ENCODE data around the gene TCAF1. TPM values are rescaled to one million over a fixed set of nuclear protein-coding genes. Genes with fewer than 3 reads are reported as not detected.
"Not testable (repeated sequence)": the region's sequence is repeated elsewhere in the genome, so short reads cannot be mapped to it uniquely, and the experiment has no call there.

The TCAF1 gene
- total RNA-seq, 4 donors from 2014 or later: 26.6 to 56.7 (median 30.7) TPM

GRCh38 chr7:143850682-143851081 lies 51.3 kb downstream of the TCAF1 start:
- TF ChIP-seq POLR2AphosphoS5 (IDR thresholded peaks at IDR 0.05) (no peak), CTCF (IDR thresholded peaks at IDR 0.05) (no peak), POLR2A (IDR thresholded peaks at IDR 0.05) (no peak), EP300 (IDR thresholded peaks at IDR 0.05) (no peak)
- no peaks in the 10 kb centered on the region for H3K36me3 ChIP-seq
- H3K27me3 ChIP-seq: no peaks in the 10 kb centered on the region
- DNase-seq (ENCODE audit: low spot score in 2 of 2): no peak
- no peak overlapping the region for H3K4me3 ChIP-seq
- H3K9me3 ChIP-seq: no peaks in the 10 kb centered on the region
- no peaks in the 10 kb centered on the region for H3K4me1 ChIP-seq
- no peak overlapping the region for H3K27ac ChIP-seq
- WGBS: 86% methylated on average over 2 of the region's 2 CpGs

GRCh38 chr7:143849785-143850479 lies 52.0 kb downstream of the TCAF1 start:
- no peaks in the 10 kb centered on the region for H3K9me3 ChIP-seq
- no peak for DNase-seq (ENCODE audit: low spot score in 2 of 2)
- H3K36me3 ChIP-seq: no peaks in the 10 kb centered on the region
- WGBS: 91% methylated on average over 3 of the region's 3 CpGs
- TF ChIP-seq EP300 (IDR thresholded peaks at IDR 0.05) (no peak), POLR2A (IDR thresholded peaks at IDR 0.05) (no peak), CTCF (IDR thresholded peaks at IDR 0.05) (no peak), POLR2AphosphoS5 (IDR thresholded peaks at IDR 0.05) (no peak)
- H3K4me3 ChIP-seq: no peak overlapping the region
- H3K27ac ChIP-seq: no peak overlapping the region
- no peaks in the 10 kb centered on the region for H3K27me3 ChIP-seq
- H3K4me1 ChIP-seq: no peaks in the 10 kb centered on the region

GRCh38 chr7:143848192-143848591 lies 53.8 kb downstream of the TCAF1 start:
- no peaks in the 10 kb centered on the region for H3K36me3 ChIP-seq
- no peak for DNase-seq (ENCODE audit: low spot score in 2 of 2)
- H3K27me3 ChIP-seq: no peaks in the 10 kb centered on the region
- no peak overlapping the region for H3K4me3 ChIP-seq
- TF ChIP-seq POLR2AphosphoS5 (IDR thresholded peaks at IDR 0.05) (no peak), EP300 (IDR thresholded peaks at IDR 0.05) (no peak), CTCF (IDR thresholded peaks at IDR 0.05) (no peak), POLR2A (IDR thresholded peaks at IDR 0.05) (no peak)
- no peaks in the 10 kb centered on the region for H3K9me3 ChIP-seq
- no peak overlapping the region for H3K27ac ChIP-seq
- no peaks in the 10 kb centered on the region for H3K4me1 ChIP-seq

GRCh38 chr7:143846692-143847091 lies 55.3 kb downstream of the TCAF1 start:
- WGBS: 99% methylated on average over 2 of the region's 2 CpGs
- Histone ChIP-seq H3K36me3 (no peaks in the 10 kb centered on the region), H3K27me3 (no peaks in the 10 kb centered on the region), H3K4me1 (no peaks in the 10 kb centered on the region), H3K4me3 (no peak overlapping the region), H3K27ac (no peak overlapping the region), H3K9me3 (no peaks in the 10 kb centered on the region)
- TF ChIP-seq CTCF (IDR thresholded peaks at IDR 0.05): no peak
- TF ChIP-seq POLR2A (IDR thresholded peaks at IDR 0.05): no peak
- TF ChIP-seq EP300 (IDR thresholded peaks at IDR 0.05): no peak
- no peak for TF ChIP-seq POLR2AphosphoS5 (IDR thresholded peaks at IDR 0.05)
- DNase-seq (ENCODE audit: low spot score in 2 of 2): no peak

GRCh38 chr7:143841696-143842095 lies 60.3 kb downstream of the TCAF1 start:
- WGBS: 100% methylated on average over 1 of the region's 5 CpGs
- H3K4me1 ChIP-seq; H3K27me3 ChIP-seq; DNase-seq (ENCODE audit: low spot score in 2 of 2); H3K9me3 ChIP-seq; H3K4me3 ChIP-seq; H3K36me3 ChIP-seq; H3K27ac ChIP-seq: not testable (repeated sequence)

- not testable (repeated sequence) for H3K4me3 ChIP-seq; H3K36me3 ChIP-seq; H3K27me3 ChIP-seq; DNase-seq (ENCODE audit: low spot score in 2 of 2); H3K9me3 ChIP-seq; H3K27ac ChIP-seq; H3K4me1 ChIP-seq
- WGBS: no CpG with 5 or more reads among the region's 1 CpG
Observed at GRCh38 chr7:143840062-143840461, 61.9 kb downstream of the TCAF1 start.

All from suprapubic skin (tissue), 4 donors.